ENCODE measurements around the gene UCP2.

Gene UCP2

DNA sequence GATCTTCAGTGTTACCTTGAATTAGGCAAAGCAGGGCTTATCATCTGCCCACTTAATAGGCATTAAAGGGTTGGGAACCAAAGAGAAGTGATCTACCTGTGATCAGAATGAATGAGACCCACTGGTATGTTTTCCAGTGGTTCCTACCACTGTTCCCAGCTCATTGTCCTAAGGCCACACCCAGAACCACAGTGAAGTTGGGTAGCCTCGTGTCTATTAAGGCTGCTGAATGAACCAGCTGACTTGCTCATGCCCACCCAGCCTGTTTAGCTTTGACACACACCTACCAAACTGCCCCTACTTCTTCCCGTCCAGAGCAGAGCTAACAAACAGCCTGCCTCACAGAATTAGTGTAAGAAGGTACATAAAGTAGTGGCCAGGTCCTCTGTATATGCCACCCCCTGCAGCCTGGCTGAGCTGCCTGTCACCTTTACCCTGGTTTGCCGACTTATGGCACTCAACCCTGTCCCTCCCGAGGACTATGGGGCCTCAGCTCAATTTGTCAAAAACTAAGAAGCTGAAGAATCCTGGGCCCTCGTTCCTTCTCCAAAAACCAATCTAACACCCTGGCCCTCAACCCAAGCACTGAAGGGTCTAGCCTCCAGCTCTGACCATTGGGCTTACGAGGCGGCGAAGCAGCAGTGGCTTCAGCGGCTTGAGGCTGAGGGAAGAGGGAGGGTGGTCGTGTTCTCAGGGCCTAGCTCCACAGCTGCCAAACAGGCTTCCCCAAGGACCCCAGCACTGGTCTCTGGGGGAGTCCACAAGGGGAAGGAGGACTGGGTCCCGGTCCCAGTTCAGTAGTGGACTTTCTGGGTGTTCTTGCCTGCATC is 9.8 kb downstream of the UCP2 start:
- no peak for DNase-seq (ENCODE audit: low read depth)
- H3K9me3 ChIP-seq (ENCODE audit: control insufficient read depth, low read length), result no peaks in the 10 kb centered on the region
- H3K36me3 ChIP-seq (ENCODE audit: control insufficient read depth, insufficient read depth, low read length, severe bottlenecking), result peaks cover 39% of the 10 kb centered on the region
- H3K9ac ChIP-seq (ENCODE audit: low read length), result no peak overlapping the region
- H3K4me3 ChIP-seq (ENCODE audit: low read length), result no peak overlapping the region
- peaks cover 21% of the 10 kb centered on the region for H3K4me1 ChIP-seq (ENCODE audit: control insufficient read depth, insufficient read depth, low read length)
- no peaks in the 10 kb centered on the region for H3K27me3 ChIP-seq (replicated peaks; ENCODE audit: control insufficient read depth, insufficient read depth, low read length)

DNA sequence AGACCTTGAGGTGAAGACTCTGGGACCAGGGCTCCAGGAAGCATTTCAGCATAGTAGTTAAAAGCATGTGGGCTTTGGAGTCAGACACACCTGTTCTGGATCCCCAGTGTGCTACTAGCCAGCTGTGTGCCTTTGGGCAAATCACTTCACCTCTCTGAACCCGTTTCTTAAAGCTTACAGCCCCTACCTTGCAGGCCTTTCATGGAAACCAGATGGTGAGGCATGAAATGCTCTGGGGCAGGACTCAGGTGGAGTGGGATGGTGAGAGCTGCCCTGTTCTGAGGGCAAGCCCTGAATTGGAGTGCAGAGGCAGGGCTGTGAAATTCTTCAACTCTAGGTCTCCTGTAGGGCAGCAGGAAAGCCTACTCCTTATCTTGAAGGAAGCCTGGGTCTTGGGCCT is 10.5 kb downstream of the UCP2 start:
- no peak overlapping the region for H3K4me3 ChIP-seq (ENCODE audit: low read length)
- H3K9me3 ChIP-seq (ENCODE audit: control insufficient read depth, low read length), result no peaks in the 10 kb centered on the region
- no peak overlapping the region for H3K9ac ChIP-seq (ENCODE audit: low read length)
- H3K4me1 ChIP-seq (ENCODE audit: control insufficient read depth, insufficient read depth, low read length), result peaks cover 15% of the 10 kb centered on the region
- peaks cover 32% of the 10 kb centered on the region for H3K36me3 ChIP-seq (ENCODE audit: control insufficient read depth, insufficient read depth, low read length, severe bottlenecking)
- DNase-seq (ENCODE audit: low read depth), result no peak
- peaks cover 2% of the 10 kb centered on the region for H3K27me3 ChIP-seq (replicated peaks; ENCODE audit: control insufficient read depth, insufficient read depth, low read length)

GRCh38 chr11:73971175-73971719 is 11.4 kb downstream of the UCP2 start:
- Histone ChIP-seq H3K36me3 (ENCODE audit: control insufficient read depth, insufficient read depth, low read length, severe bottlenecking) (peaks cover 23% of the 10 kb centered on the region), H3K9ac (ENCODE audit: low read length) (no peak overlapping the region), H3K4me3 (ENCODE audit: low read length) (no peak overlapping the region), H3K4me1 (ENCODE audit: control insufficient read depth, insufficient read depth, low read length) (peaks cover 11% of the 10 kb centered on the region), H3K9me3 (ENCODE audit: control insufficient read depth, low read length) (no peaks in the 10 kb centered on the region), H3K27me3 (replicated peaks; ENCODE audit: control insufficient read depth, insufficient read depth, low read length) (peaks cover 3% of the 10 kb centered on the region)
- DNase-seq (ENCODE audit: low read depth), result no peak

DNA sequence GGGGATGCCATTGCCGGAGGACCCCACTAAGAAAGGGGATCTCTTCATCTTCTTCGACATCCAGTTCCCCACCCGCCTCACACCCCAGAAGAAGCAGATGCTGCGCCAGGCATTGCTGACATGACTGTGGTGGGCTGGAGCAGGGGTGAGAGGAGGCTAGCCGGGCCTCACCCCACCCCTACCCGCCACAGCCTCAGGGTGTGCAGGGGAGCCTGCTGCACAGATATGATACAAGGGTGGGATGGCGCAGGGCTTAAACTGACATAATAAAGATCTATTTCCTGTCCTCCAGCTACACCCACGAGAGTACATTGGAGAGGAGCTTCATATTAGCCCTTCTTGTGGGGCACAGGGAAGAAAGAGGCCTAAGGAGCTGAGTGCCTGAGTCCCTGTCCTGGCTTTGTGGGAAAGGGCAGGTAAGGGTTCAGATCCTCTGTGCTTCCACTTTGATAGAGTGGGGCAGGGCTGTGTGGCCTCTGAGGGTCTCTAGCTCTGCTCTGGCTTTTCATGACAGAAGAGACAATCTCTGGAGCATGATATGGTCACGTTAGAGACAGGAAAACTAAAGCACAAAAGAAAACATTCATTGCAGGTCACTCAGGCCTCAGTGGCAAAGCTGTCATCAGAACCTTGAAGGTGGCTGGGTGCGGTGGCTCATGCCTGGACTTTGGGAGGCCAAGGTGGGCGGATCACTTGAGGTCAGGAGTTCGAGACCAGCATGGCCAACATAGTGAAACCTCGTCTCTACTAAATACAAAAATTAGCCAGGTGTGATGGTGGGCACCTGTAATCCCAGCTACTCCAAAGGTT is 12.4 kb downstream of the UCP2 start:
- no peak for DNase-seq (ENCODE audit: low read depth)
- Histone ChIP-seq H3K27me3 (replicated peaks; ENCODE audit: control insufficient read depth, insufficient read depth, low read length) (peaks cover 9% of the 10 kb centered on the region), H3K4me1 (ENCODE audit: control insufficient read depth, insufficient read depth, low read length) (peaks cover 7% of the 10 kb centered on the region), H3K9ac (ENCODE audit: low read length) (no peak overlapping the region), H3K9me3 (ENCODE audit: control insufficient read depth, low read length) (no peaks in the 10 kb centered on the region), H3K4me3 (ENCODE audit: low read length) (no peak overlapping the region), H3K36me3 (ENCODE audit: control insufficient read depth, insufficient read depth, low read length, severe bottlenecking) (peaks cover 13% of the 10 kb centered on the region)

DNA sequence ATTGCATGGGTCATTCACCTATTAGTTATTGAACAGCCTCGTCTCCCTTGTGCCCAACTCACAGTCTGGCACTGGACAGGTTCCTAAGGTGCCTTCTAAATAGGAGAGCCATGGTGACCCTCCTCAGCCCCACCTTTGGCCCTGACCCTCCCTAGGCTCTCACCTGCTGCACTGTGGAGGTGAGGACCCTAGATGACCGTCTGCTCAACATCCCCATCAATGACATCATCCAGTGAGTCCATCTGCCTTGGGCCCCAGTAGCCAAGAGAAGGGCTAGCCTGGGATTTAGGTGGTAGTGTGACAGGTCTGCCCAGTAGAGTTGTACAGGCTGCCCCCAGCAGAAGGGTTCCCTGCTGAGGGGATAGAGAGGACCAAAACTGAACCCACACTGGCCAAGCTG is 13.6 kb downstream of the UCP2 start:
- Histone ChIP-seq H3K9me3 (ENCODE audit: control insufficient read depth, low read length) (no peaks in the 10 kb centered on the region), H3K27me3 (replicated peaks; ENCODE audit: control insufficient read depth, insufficient read depth, low read length) (peaks cover 11% of the 10 kb centered on the region), H3K4me3 (ENCODE audit: low read length) (no peak overlapping the region), H3K36me3 (ENCODE audit: control insufficient read depth, insufficient read depth, low read length, severe bottlenecking) (peaks cover 2% of the 10 kb centered on the region), H3K9ac (ENCODE audit: low read length) (no peak overlapping the region), H3K4me1 (ENCODE audit: control insufficient read depth, insufficient read depth, low read length) (peaks cover 10% of the 10 kb centered on the region)
- no peak for DNase-seq (ENCODE audit: low read depth)

- Histone ChIP-seq H3K27me3 (replicated peaks; ENCODE audit: control insufficient read depth, insufficient read depth, low read length) (peaks cover 11% of the 10 kb centered on the region), H3K4me3 (ENCODE audit: low read length) (no peak overlapping the region), H3K9me3 (ENCODE audit: control insufficient read depth, low read length) (no peaks in the 10 kb centered on the region), H3K9ac (ENCODE audit: low read length) (no peak overlapping the region), H3K36me3 (ENCODE audit: control insufficient read depth, insufficient read depth, low read length, severe bottlenecking) (no peaks in the 10 kb centered on the region), H3K4me1 (ENCODE audit: control insufficient read depth, insufficient read depth, low read length) (peaks cover 5% of the 10 kb centered on the region)
- no peak for DNase-seq (ENCODE audit: low read depth)
Measured at GRCh38 chr11:73968356-73968966, 14.2 kb downstream of the UCP2 start.

DNA sequence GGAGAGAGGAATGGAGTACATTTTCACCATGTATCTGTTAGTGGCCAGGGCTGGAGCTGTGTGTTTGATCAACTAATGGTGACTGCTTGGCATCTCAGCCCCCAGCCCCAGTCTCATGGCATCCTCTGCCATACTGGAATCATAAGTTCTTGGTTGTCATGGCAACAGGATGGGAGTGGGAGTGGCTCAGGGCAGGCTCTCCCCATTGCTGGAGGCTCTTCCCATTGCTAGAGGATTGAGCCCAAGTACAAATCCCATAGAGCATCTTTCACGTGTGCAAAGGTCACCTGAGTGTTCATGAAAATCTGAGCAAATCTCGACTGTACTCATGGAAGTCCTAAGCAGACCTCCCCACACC is 16.9 kb downstream of the UCP2 start:
- Histone ChIP-seq H3K27me3 (replicated peaks; ENCODE audit: control insufficient read depth, insufficient read depth, low read length) (peaks cover 11% of the 10 kb centered on the region), H3K36me3 (ENCODE audit: control insufficient read depth, insufficient read depth, low read length, severe bottlenecking) (no peaks in the 10 kb centered on the region)
- no peak for DNase-seq (ENCODE audit: low read depth)

DNA sequence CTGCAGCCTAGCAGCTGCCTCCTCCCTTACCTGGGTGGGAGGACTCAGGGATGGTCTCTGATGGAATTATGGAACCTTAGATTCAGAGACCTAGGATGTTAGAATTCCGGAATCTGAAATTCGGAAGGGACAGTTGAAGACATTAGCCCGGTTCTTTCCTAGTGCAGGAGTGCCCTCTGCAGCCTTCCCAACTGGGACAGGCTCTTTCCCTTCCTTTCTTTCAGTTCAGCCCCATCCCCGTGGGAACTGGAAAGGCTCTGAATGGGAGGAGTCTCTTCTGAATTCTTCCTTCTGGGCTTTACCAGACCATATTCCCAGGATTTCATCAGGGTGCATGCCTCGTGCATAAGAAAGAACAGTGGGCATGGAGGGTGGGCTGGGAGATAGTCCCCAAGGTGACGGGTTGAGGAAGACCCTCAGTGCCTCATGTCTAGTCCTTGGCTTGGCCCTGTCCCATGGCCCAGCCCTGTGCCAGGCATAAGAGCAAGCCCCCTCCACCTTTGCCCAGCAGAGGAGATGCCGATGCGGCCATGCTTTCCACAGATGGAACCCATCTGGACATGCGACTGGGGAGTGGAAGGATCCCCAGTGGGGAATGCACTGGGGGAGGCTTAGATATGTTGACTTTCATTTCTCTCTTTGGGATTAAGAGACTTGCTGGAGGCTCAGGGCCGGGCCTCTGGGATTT is 17.4 kb downstream of the UCP2 start:
- DNase-seq (ENCODE audit: low read depth), result no peak
- H3K27me3 ChIP-seq (replicated peaks; ENCODE audit: control insufficient read depth, insufficient read depth, low read length), result peaks cover 11% of the 10 kb centered on the region

More for the DNA sequence above, 16.9 kb downstream of the UCP2 start:
- Histone ChIP-seq H3K4me1 (ENCODE audit: control insufficient read depth, insufficient read depth, low read length) (peaks cover 5% of the 10 kb centered on the region), H3K4me3 (ENCODE audit: low read length) (no peak overlapping the region), H3K9ac (ENCODE audit: low read length) (no peak overlapping the region), H3K9me3 (ENCODE audit: control insufficient read depth, low read length) (no peaks in the 10 kb centered on the region)

DNA sequence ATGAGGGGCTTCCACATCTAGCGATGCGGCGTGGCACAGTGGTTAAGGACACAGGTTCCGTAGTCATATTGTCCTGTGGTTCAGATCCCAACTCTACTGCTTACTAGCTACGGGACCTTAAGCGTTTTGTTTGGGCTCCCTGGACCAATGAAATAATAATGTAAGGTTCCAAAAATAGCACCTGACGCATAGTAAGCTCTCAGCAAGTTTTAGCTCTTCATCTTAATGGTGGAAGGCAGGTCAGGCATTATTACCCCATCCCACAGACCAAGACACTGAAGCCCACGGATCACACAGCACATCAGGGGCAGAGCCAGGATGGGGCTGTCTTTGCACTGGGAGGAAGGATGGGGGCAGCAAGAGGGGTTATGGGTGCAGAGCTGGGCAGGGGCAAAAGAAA is 18.8 kb downstream of the UCP2 start:
- Histone ChIP-seq H3K4me1 (ENCODE audit: control insufficient read depth, insufficient read depth, low read length) (peaks cover 5% of the 10 kb centered on the region), H3K27me3 (replicated peaks; ENCODE audit: control insufficient read depth, insufficient read depth, low read length) (peaks cover 11% of the 10 kb centered on the region), H3K9ac (ENCODE audit: low read length) (no peak overlapping the region), H3K36me3 (ENCODE audit: control insufficient read depth, insufficient read depth, low read length, severe bottlenecking) (no peaks in the 10 kb centered on the region), H3K4me3 (ENCODE audit: low read length) (no peak overlapping the region), H3K9me3 (ENCODE audit: control insufficient read depth, low read length) (no peaks in the 10 kb centered on the region)
- no peak for DNase-seq (ENCODE audit: low read depth)

More for the DNA sequence above, 17.4 kb downstream of the UCP2 start:
- Histone ChIP-seq H3K4me1 (ENCODE audit: control insufficient read depth, insufficient read depth, low read length) (peaks cover 5% of the 10 kb centered on the region), H3K4me3 (ENCODE audit: low read length) (no peak overlapping the region), H3K9me3 (ENCODE audit: control insufficient read depth, low read length) (no peaks in the 10 kb centered on the region), H3K9ac (ENCODE audit: low read length) (no peak overlapping the region), H3K36me3 (ENCODE audit: control insufficient read depth, insufficient read depth, low read length, severe bottlenecking) (no peaks in the 10 kb centered on the region)

- Histone ChIP-seq H3K4me3 (ENCODE audit: low read length) (no peak overlapping the region), H3K9me3 (ENCODE audit: control insufficient read depth, low read length) (no peaks in the 10 kb centered on the region), H3K4me1 (ENCODE audit: control insufficient read depth, insufficient read depth, low read length) (peaks cover 5% of the 10 kb centered on the region), H3K27me3 (replicated peaks; ENCODE audit: control insufficient read depth, insufficient read depth, low read length) (peaks cover 20% of the 10 kb centered on the region), H3K9ac (ENCODE audit: low read length) (no peak overlapping the region), H3K36me3 (ENCODE audit: control insufficient read depth, insufficient read depth, low read length, severe bottlenecking) (no peaks in the 10 kb centered on the region)
- DNase-seq (ENCODE audit: low read depth), result no peak
Measured at GRCh38 chr11:73962101-73962705, 20.4 kb downstream of the UCP2 start.

Data from adipocyte (in vitro differentiated cells).